Glutamatergic neuron (in vitro differentiated cells): Measurements from ENCODE around the gene COBL. TPM values are rescaled to one million over a fixed set of nuclear protein-coding genes. Genes with fewer than 3 reads are reported as not detected.

Source experiments
- DNase-seq: peaks from one replicate; pipeline ENCODE4 v3.0.0; 2022
- H3K27ac Mint-ChIP-seq: one replicate; pipeline ENCODE4 v1.8.0; 2020; ENCODE audit warnings: mild to moderate bottlenecking, mixed read lengths, inconsistent platforms; ENCODE audit not compliant: unreplicated experiment
- H3K27me3 Mint-ChIP-seq: one replicate; pipeline ENCODE4 v1.8.0; 2020; ENCODE audit warnings: mild to moderate bottlenecking, moderate library complexity, mixed read lengths, inconsistent platforms; ENCODE audit not compliant: unreplicated experiment
- H3K36me3 Mint-ChIP-seq: one replicate; pipeline ENCODE4 v1.8.0; 2020; ENCODE audit warnings: mild to moderate bottlenecking, mixed read lengths, inconsistent platforms; ENCODE audit not compliant: unreplicated experiment
- H3K4me1 Mint-ChIP-seq: one replicate; pipeline ENCODE4 v1.8.0; 2020; ENCODE audit warnings: mild to moderate bottlenecking, low read depth, mixed read lengths, inconsistent platforms; ENCODE audit not compliant: unreplicated experiment
- H3K4me3 Mint-ChIP-seq: one replicate; pipeline ENCODE4 v1.8.0; 2020; ENCODE audit warnings: mild to moderate bottlenecking, mixed read lengths, inconsistent platforms; ENCODE audit not compliant: unreplicated experiment
- H3K9me3 Mint-ChIP-seq: one replicate; pipeline ENCODE4 v1.8.0; 2020; ENCODE audit warnings: mild to moderate bottlenecking, moderate library complexity, mixed read lengths, inconsistent platforms; ENCODE audit not compliant: unreplicated experiment
- total RNA-seq: library from RNA; stranded (reverse); fragmentation: NEBNext Ultra II Directional; extraction: Animal tissue kit (Norgen Biotek cat#: 25700); gene quantifications from one replicate; pipeline ENCODE4 v1.2.1, GENCODE V29; 2021; ENCODE audit not compliant: unreplicated experiment
- TF ChIP-seq, protein P1 (sequence below): fragments of 200-600 bp; sonication (generic); IDR thresholded peaks from one replicate; pipeline ENCODE4 v1.5.0; 2021; ENCODE audit not compliant: partially characterized antibody, unreplicated experiment

The COBL gene
- total RNA-seq, 1 donor from 2014 or later, result 3.3 TPM

- no peaks in the 10 kb centered on the region for H3K4me1 Mint-ChIP-seq
- no peak for DNase-seq
Observed at GRCh38 chr7:51058764-51059163, 257.8 kb downstream of the COBL start.

DNA sequence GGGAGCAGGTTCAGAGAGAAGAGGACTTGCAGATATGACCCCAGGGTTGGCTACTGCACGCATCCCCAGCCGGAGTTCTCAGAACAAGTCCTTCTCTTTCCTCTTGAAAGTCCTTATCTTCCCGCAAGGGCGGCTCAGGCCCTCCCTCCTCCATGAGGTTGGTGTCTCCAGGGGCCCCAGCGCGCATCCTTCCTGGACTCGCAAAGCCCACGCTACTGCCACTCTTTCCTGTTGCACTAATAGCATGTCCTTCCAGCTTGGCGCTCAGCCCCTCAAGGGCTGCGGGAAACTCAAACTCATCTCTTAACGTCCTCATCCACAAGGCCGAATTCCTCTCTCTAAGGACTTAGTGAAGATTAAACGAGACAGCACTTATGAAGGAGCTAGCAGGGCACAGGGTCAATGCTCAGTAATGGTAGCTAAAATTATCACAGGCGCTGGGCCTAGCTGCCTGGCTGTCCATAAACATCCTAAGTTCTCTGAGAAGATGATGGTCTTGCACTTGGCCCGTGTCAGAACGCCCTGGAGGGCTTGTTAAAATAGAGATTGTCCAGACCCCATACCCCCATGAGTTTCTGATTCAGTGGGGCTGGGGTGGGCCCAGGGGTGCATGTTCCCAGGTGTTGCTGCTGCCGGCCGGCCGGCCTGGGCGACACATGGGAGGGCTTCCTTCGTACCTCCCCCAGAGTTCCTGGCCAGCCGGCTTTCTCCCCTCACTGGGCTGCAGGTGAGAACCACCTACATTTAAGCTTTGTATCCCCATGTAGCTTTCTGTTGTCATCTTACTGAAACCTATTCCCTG lies 261.4 kb downstream of the COBL start:
- H3K9me3 Mint-ChIP-seq, result peaks cover 3% of the 10 kb centered on the region
- no peak overlapping the region for H3K4me3 Mint-ChIP-seq
- TF ChIP-seq, protein P1, sequence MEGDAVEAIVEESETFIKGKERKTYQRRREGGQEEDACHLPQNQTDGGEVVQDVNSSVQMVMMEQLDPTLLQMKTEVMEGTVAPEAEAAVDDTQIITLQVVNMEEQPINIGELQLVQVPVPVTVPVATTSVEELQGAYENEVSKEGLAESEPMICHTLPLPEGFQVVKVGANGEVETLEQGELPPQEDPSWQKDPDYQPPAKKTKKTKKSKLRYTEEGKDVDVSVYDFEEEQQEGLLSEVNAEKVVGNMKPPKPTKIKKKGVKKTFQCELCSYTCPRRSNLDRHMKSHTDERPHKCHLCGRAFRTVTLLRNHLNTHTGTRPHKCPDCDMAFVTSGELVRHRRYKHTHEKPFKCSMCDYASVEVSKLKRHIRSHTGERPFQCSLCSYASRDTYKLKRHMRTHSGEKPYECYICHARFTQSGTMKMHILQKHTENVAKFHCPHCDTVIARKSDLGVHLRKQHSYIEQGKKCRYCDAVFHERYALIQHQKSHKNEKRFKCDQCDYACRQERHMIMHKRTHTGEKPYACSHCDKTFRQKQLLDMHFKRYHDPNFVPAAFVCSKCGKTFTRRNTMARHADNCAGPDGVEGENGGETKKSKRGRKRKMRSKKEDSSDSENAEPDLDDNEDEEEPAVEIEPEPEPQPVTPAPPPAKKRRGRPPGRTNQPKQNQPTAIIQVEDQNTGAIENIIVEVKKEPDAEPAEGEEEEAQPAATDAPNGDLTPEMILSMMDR, result no peak
- DNase-seq, result no peak
- H3K4me1 Mint-ChIP-seq, result no peaks in the 10 kb centered on the region
- peaks cover 4% of the 10 kb centered on the region for H3K27me3 Mint-ChIP-seq
- no peaks in the 10 kb centered on the region for H3K36me3 Mint-ChIP-seq
- no peak overlapping the region for H3K27ac Mint-ChIP-seq

More at GRCh38 chr7:51058764-51059163, 257.8 kb downstream of the COBL start:
- Mint-ChIP-seq H3K4me3 (no peak overlapping the region), H3K27me3 (peaks cover 4% of the 10 kb centered on the region), H3K27ac (no peak overlapping the region), H3K9me3 (peaks cover 3% of the 10 kb centered on the region), H3K36me3 (no peaks in the 10 kb centered on the region)
- TF ChIP-seq, protein P1, result no peak

DNA sequence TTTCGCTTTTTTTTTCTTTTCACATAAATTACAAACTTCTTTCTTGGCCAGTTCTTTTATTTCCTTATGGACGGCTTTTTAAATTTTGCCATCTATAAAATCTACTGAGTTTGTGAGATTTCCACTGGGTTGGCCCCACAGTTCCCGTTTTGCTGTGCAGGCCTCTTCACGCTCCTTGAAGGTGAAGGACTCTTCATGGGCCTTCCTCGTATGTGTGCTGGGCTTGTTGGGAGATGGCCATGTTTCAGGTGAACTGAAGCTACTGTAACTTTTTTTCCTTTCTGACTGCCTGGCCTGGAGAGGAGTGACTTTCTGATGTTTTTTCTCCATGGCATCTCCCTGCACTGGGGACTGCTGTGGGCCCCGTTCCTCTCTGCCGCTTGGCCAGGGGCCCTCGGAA lies 262.4 kb downstream of the COBL start:
- H3K36me3 Mint-ChIP-seq, result no peaks in the 10 kb centered on the region
- no peak for DNase-seq
- no peaks in the 10 kb centered on the region for H3K4me1 Mint-ChIP-seq
- peaks cover 2% of the 10 kb centered on the region for H3K9me3 Mint-ChIP-seq
- TF ChIP-seq, protein P1, result no peak
- peaks cover 4% of the 10 kb centered on the region for H3K27me3 Mint-ChIP-seq
- H3K4me3 Mint-ChIP-seq, result no peak overlapping the region
- H3K27ac Mint-ChIP-seq, result no peak overlapping the region

- Mint-ChIP-seq H3K27me3 (peaks cover 4% of the 10 kb centered on the region), H3K9me3 (peaks cover 2% of the 10 kb centered on the region), H3K36me3 (no peaks in the 10 kb centered on the region), H3K4me3 (no peak overlapping the region), H3K4me1 (no peaks in the 10 kb centered on the region), H3K27ac (no peak overlapping the region)
- TF ChIP-seq, protein P1, result no peak
- DNase-seq, result no peak
Observed at GRCh38 chr7:51053160-51053925, 263.3 kb downstream of the COBL start.

GRCh38 chr7:51046482-51046881 lies 270.1 kb downstream of the COBL start:
- Mint-ChIP-seq H3K4me1 (no peaks in the 10 kb centered on the region), H3K27me3 (no peaks in the 10 kb centered on the region), H3K9me3 (peaks cover 2% of the 10 kb centered on the region), H3K4me3 (no peak overlapping the region), H3K36me3 (no peaks in the 10 kb centered on the region), H3K27ac (no peak overlapping the region)
- TF ChIP-seq, protein P1, result no peak
- DNase-seq, result no peak
